A673 (cell line): ENCODE results near the gene LACTBL1. TPM values are rescaled to one million over a fixed set of nuclear protein-coding genes. Genes with fewer than 3 reads are reported as not detected.

Source experiments
- BruUV-seq: library from RNA; stranded (reverse); fragments of 400-500 nt; replicated peaks from 2 replicates; lab custom pipeline; 2021; lab: Mats Ljungman, UMichigan
- CTCF ChIA-PET: fragments of 300-600 bp; sonication (Branson Sonifier 250); formaldehyde crosslinking; loops from one replicate; lab custom pipeline; 2022; ENCODE audit warnings: antibody characterized with exemption; lab: Charles Lee
- POLR2A ChIA-PET: fragments of 300-600 bp; sonication (Branson Sonifier 250); formaldehyde crosslinking; loops from one replicate; lab custom pipeline; 2022; ENCODE audit warnings: antibody characterized with exemption; ENCODE audit not compliant: low non-redundant PET; lab: Charles Lee
- DNase-seq: peaks from one replicate; pipeline ENCODE4 v3.0.0-alpha.2; 2015; ENCODE audit warnings: low spot score
- H3K27ac ChIP-seq: fragments of 200-600 bp; sonication (generic); 2 replicates; pipeline ENCODE4 v1.5.1; 2016; ENCODE audit warnings: mixed run types, low read depth, mild to moderate bottlenecking, mixed read lengths, antibody characterized with exemption, low read length; ENCODE audit not compliant: poor library complexity, severe bottlenecking
- H3K27me3 ChIP-seq: fragments of 200-600 bp; sonication (generic); replicated peaks from 2 replicates; pipeline ENCODE4 v1.6.1; 2017; ENCODE audit warnings: mixed run types, low read depth, mild to moderate bottlenecking, mixed read lengths, antibody characterized with exemption, low read length; ENCODE audit not compliant: insufficient read depth, poor library complexity
- H3K36me3 ChIP-seq: fragments of 200-600 bp; sonication (generic); 2 replicates; pipeline ENCODE4 v1.6.1; 2016; ENCODE audit warnings: mixed run types, mild to moderate bottlenecking, mixed read lengths, antibody characterized with exemption, low read length; ENCODE audit not compliant: insufficient read depth, poor library complexity, severe bottlenecking
- H3K4me1 ChIP-seq: fragments of 200-600 bp; sonication (generic); 2 replicates; pipeline ENCODE4 v1.6.1; 2017; ENCODE audit warnings: mixed run types, mild to moderate bottlenecking, mixed read lengths, antibody characterized with exemption, low read length; ENCODE audit not compliant: insufficient read depth, poor library complexity, severe bottlenecking
- H3K4me3 ChIP-seq: fragments of 200-600 bp; sonication (generic); 2 replicates; pipeline ENCODE4 v1.5.1; 2016; ENCODE audit warnings: low read depth, mixed run types, mild to moderate bottlenecking, mixed read lengths, low read length; ENCODE audit not compliant: poor library complexity, severe bottlenecking
- H3K9me3 ChIP-seq: fragments of 200-600 bp; sonication (generic); 2 replicates; pipeline ENCODE4 v1.6.1; 2016; ENCODE audit warnings: mixed run types, low read depth, mild to moderate bottlenecking, mixed read lengths, antibody characterized with exemption, low read length; ENCODE audit not compliant: poor library complexity, severe bottlenecking
- EZH2 ChIP-seq: fragments of 200-600 bp; sonication (generic); IDR thresholded peaks from 2 replicates; pipeline ENCODE4 v1.6.1; 2017; ENCODE audit warnings: borderline replicate concordance, low read depth, mild to moderate bottlenecking, mixed read lengths, antibody characterized with exemption, low read length; ENCODE audit not compliant: poor library complexity, severe bottlenecking
- intact Hi-C: fragments of 100-400 bp; cut with micrococcal nuclease; formaldehyde crosslinking; loops from one replicate; pipeline ENCODE4 v1.10.0; 2022; ENCODE audit not compliant: unreplicated experiment
- total RNA-seq: library from RNA; stranded (reverse); gene quantifications from 2 replicates; pipeline ENCODE4 v1.2.3, GENCODE V29; 2021
- TF ChIP-seq, protein P1 (sequence below): fragments of 300-800, 200-600 bp; sonication (generic); conservative IDR thresholded peaks from 2 replicates; pipeline ENCODE4 v1.5.1; 2017; ENCODE audit warnings: low read depth, mild to moderate bottlenecking, antibody characterized with exemption, low read length, moderate library complexity, mixed read lengths

LACTBL1 gene
- total RNA-seq, 1 experiment from 2014 or later = 0.24 TPM

DNA sequence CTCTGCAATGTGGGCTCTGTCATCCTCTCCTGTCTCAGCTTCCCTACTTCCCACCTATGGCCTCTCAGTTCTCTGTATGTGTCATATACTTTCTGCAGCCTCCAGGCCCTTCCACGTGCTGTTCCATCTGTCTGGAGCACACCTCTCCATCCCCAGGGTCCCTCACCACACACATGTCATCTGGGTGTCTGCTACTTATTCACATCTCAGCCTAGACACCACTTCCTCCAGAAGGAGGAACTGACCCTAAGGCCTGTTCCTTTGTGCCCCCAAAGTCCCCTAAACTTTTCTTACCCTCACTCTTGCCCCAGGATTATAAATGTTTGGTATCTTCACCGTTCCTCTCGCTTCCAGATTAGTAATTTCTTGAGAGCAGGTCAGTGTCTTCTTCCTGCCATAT lies 10.1 kb downstream of the LACTBL1 start:
- peaks cover 5% of the 10 kb centered on the region for H3K9me3 ChIP-seq
- BruUV-seq = no TSS peak
- no peak for DNase-seq
- no peak overlapping the region for H3K4me3 ChIP-seq
- no peaks in the 10 kb centered on the region for H3K27me3 ChIP-seq
- H3K27ac ChIP-seq = no peak overlapping the region
- H3K36me3 ChIP-seq = no peaks in the 10 kb centered on the region
- no peaks in the 10 kb centered on the region for H3K4me1 ChIP-seq
- CTCF ChIA-PET = no interaction called here
- POLR2A ChIA-PET = no interaction called here
- no peak for TF ChIP-seq EZH2
- TF ChIP-seq, protein P1, sequence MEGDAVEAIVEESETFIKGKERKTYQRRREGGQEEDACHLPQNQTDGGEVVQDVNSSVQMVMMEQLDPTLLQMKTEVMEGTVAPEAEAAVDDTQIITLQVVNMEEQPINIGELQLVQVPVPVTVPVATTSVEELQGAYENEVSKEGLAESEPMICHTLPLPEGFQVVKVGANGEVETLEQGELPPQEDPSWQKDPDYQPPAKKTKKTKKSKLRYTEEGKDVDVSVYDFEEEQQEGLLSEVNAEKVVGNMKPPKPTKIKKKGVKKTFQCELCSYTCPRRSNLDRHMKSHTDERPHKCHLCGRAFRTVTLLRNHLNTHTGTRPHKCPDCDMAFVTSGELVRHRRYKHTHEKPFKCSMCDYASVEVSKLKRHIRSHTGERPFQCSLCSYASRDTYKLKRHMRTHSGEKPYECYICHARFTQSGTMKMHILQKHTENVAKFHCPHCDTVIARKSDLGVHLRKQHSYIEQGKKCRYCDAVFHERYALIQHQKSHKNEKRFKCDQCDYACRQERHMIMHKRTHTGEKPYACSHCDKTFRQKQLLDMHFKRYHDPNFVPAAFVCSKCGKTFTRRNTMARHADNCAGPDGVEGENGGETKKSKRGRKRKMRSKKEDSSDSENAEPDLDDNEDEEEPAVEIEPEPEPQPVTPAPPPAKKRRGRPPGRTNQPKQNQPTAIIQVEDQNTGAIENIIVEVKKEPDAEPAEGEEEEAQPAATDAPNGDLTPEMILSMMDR = no peak
- intact Hi-C loops = no loop called here

DNA sequence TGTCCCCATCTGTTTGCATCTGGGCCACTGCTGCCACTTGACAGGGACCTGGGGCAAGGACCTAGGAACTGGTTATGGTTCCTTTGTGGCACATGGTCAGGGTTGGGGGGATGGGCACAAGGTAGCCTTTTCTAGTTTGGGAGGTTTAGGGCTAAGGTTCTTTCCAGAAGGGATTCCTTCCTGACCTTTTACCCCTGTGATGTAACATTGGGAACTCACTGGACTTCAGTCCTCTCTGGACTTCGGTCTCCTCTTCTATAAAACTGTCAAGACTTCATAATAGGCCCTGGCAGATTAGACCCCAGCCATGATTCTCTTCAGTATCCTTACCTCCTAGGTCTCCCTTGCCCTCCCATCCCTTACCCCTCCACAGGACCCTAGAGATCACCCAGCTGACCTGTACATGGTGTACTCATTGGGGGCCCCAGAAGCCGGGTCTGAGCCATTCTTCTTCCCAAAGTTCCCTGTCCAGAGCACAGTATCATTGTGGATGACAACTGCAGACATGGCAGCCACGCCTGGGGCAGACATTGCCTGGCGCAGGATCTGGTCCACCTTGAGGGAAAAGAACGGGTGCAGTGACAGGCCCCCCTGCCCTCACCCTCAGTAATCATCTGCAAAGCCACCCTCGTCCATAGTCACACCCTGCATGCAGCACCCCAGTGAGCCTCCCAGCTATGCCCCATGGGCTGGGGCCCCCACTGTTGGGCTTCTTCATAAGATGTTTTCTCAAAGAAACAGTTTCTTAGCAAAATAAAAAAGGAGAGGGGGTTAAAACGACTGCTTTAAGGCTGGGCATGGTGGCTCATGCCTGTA lies 12.9 kb downstream of the LACTBL1 start:
- Histone ChIP-seq H3K36me3 (no peaks in the 10 kb centered on the region), H3K9me3 (no peaks in the 10 kb centered on the region), H3K27me3 (no peaks in the 10 kb centered on the region), H3K27ac (no peak overlapping the region), H3K4me1 (no peaks in the 10 kb centered on the region), H3K4me3 (no peak overlapping the region)
- CTCF ChIA-PET = no interaction called here
- intact Hi-C loops = no loop called here
- no TSS peak for BruUV-seq
- no peak for DNase-seq
- POLR2A ChIA-PET = no interaction called here
- no peak for TF ChIP-seq EZH2
- TF ChIP-seq, protein P1 = no peak

DNA sequence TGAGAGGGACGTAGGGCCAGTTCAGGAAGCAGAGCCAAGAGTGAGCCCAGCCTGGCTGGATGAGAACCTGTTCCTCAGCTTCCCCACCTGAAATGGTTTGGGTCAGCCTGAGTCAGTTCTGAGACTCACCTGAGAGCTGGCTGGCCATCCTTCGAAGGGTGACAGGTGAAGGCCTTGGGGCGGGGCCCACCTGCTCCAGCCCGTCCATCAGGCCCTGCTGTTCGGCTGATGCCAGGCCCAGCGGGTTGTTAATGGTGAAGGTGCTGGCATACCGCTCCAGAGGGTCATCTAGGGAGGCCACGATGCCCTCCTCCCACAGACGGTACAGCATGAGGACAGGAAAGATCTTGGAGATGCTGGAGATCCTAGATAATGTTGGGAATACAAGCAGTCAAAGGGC lies 14.1 kb downstream of the LACTBL1 start:
- Histone ChIP-seq H3K9me3 (no peaks in the 10 kb centered on the region), H3K27ac (no peak overlapping the region), H3K36me3 (no peaks in the 10 kb centered on the region), H3K4me3 (no peak overlapping the region), H3K4me1 (no peaks in the 10 kb centered on the region), H3K27me3 (peaks cover 10% of the 10 kb centered on the region)
- CTCF ChIA-PET = no interaction called here
- TF ChIP-seq, protein P1 = no peak
- TF ChIP-seq EZH2 = no peak
- intact Hi-C loops = no loop called here
- no TSS peak for BruUV-seq
- no peak for DNase-seq
- POLR2A ChIA-PET = no interaction called here
